Measurements from ENCODE around the gene RSPH3. TPM values are rescaled to one million over a fixed set of nuclear protein-coding genes. Genes with fewer than 3 reads are reported as not detected.

The RSPH3 gene
- total and polyA plus RNA-seq, 4 donors, result 4.4 to 16.8 (median 9.7) TPM

DNA sequence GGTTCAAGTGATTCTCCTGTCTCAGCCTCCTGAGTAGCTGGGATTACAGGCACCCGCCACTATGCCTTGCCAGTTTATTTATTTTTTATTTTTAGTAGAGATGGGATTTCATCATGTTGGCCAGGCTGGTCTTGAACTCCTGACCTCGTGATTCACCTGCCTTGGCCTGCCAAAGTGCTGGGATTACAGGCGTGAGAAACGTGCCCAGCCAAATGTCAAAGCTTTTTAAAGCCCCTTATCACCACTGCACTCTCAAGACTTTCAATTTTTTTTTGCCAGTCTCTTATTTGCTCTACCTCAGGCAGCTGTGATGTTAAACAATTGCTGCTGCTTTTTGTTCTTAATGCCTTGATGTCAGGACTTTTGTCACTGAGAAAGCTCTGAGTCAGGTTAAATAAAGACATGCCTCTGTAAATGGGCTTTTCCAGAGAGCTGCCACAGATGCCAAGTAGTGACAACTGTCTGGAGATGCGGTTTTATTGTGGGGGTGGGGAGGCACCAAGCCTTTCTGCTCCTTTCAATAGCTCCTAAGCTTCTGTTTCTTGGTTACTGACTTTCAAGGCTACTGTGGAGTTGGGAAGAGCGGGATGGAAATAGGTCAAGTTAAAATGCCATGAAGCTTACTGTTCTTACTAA is 29.2 kb downstream of the RSPH3 start:
- Histone ChIP-seq H3K9me3 (ENCODE audit: control insufficient read depth in 4 of 4, insufficient read depth in 3 of 4, low read length in 3 of 4) (peaks cover 0 to 12% (median 5%) of the 10 kb centered on the region in 4 donors), H3K9ac (ENCODE audit: insufficient read depth in 1 of 2, low read length in 2 of 2) (no peak overlapping the region), H3K4me3 (no peak overlapping the region), H3K4me1 (ENCODE audit: control insufficient read depth in 5 of 5, insufficient read depth in 5 of 5, low read length in 5 of 5) (no peaks in the 10 kb centered on the region), H3K36me3 (ENCODE audit: control insufficient read depth in 4 of 4, insufficient read depth in 4 of 4, low read length in 4 of 4) (peaks cover 0 to 9% (median under 1%) of the 10 kb centered on the region in 4 donors), H3K27me3 (ENCODE audit: control insufficient read depth in 3 of 3, insufficient read depth in 3 of 3, low read length in 2 of 3) (no peaks in the 10 kb centered on the region), H3K27ac (ENCODE audit: low read depth in 1 of 2, low read length in 1 of 2) (peak overlapping the region in 1 of 2 donors; percentile 42)
- TF ChIP-seq, protein P1, sequence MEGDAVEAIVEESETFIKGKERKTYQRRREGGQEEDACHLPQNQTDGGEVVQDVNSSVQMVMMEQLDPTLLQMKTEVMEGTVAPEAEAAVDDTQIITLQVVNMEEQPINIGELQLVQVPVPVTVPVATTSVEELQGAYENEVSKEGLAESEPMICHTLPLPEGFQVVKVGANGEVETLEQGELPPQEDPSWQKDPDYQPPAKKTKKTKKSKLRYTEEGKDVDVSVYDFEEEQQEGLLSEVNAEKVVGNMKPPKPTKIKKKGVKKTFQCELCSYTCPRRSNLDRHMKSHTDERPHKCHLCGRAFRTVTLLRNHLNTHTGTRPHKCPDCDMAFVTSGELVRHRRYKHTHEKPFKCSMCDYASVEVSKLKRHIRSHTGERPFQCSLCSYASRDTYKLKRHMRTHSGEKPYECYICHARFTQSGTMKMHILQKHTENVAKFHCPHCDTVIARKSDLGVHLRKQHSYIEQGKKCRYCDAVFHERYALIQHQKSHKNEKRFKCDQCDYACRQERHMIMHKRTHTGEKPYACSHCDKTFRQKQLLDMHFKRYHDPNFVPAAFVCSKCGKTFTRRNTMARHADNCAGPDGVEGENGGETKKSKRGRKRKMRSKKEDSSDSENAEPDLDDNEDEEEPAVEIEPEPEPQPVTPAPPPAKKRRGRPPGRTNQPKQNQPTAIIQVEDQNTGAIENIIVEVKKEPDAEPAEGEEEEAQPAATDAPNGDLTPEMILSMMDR (IDR thresholded peaks at IDR 0.05; ENCODE audit: control extremely low read depth, extremely low read depth), result no peak
- 73 to 93% methylated on average over 6 of the region's 6 CpGs for WGBS, 2 donors
- ATAC-seq (ENCODE audit: insufficient read depth, low FRiP score) (no peak), DNase-seq (peak in 1 of 3 donors; percentile 9)

DNA sequence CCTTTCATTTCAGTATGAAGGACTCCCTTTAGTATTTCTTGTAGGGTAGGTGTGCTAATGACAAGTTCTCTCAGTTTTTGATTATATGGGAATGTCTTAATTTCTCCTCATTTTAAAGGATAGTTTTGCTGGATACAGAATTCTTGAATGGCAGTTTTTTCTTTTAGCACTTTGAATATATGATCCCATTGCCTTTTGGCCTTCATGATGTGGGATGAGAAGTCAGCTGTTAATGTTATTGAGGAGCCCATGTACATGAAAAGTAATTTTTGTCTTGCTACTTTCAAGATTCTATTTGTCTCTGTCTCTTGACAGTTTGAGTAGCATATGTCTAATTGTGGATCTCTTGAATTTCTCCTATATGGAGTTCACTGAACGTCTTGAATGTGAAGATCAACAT is 30.9 kb downstream of the RSPH3 start:
- peaks cover 0 to 9% (median 0%) of the 10 kb centered on the region in 4 donors for H3K36me3 ChIP-seq (ENCODE audit: control insufficient read depth in 4 of 4, insufficient read depth in 4 of 4, low read length in 4 of 4)
- H3K27ac ChIP-seq (ENCODE audit: low read depth in 1 of 2, low read length in 1 of 2), result no peak overlapping the region
- peak in 1 of 3 donors; percentile 6 for DNase-seq
- H3K9me3 ChIP-seq (ENCODE audit: control insufficient read depth in 4 of 4, insufficient read depth in 3 of 4, low read length in 3 of 4), result peaks cover 0 to 12% (median 5%) of the 10 kb centered on the region in 4 donors
- no peaks in the 10 kb centered on the region for H3K4me1 ChIP-seq (ENCODE audit: control insufficient read depth in 5 of 5, insufficient read depth in 5 of 5, low read length in 5 of 5)
- H3K27me3 ChIP-seq (ENCODE audit: control insufficient read depth in 3 of 3, insufficient read depth in 3 of 3, low read length in 2 of 3), result no peaks in the 10 kb centered on the region
- ATAC-seq (ENCODE audit: insufficient read depth, low FRiP score), result no peak
- no peak overlapping the region for H3K4me3 ChIP-seq
- H3K9ac ChIP-seq (ENCODE audit: insufficient read depth in 1 of 2, low read length in 2 of 2), result no peak overlapping the region
- TF ChIP-seq, protein P1 (IDR thresholded peaks at IDR 0.05; ENCODE audit: control extremely low read depth, extremely low read depth), result no peak
- 95 to 100% methylated on average over 1 of the region's 1 CpG for WGBS, 2 donors

DNA sequence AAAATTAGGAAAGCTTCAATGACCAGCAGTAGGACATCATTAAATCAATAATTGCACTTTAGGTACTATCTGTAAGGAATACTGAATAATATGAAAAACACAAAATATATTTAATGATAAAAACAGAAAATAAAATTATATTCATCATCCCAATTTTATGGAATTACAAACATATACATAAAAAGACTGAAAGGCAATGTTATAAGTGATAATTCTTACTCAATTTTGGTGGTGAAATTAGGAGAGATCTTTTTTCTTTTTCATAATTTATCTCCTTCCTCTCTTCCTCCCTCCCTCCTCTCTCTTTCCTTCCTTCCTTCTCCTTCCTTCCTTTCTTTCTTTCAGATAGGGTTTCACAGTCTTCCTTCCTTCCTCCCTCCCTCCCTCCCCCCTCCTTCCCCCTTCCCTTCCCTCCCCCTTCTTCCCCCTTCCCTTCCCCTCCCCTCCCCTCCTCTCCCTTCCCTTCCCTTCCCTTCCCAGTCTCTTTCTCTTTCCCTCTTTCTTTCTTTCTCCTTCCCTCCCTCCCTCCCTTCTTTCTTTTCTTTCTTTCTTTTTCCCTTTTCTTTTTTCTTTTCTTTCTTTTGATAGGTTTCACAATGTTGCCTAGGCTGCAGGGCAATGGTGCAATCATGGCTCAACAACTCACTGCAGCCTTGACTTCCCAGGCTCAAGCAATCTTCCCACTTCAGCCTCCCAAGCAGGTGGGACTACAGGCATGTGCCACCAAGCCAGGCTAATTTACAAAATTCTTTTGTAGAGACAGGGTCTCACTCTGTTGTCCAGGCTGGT is 36.8 kb downstream of the RSPH3 start:
- ATAC-seq (ENCODE audit: insufficient read depth, low FRiP score), result no peak

More for the DNA sequence above, 36.8 kb downstream of the RSPH3 start:
- no peak for DNase-seq
- Histone ChIP-seq H3K4me1 (ENCODE audit: control insufficient read depth in 5 of 5, insufficient read depth in 5 of 5, low read length in 5 of 5) (no peaks in the 10 kb centered on the region), H3K36me3 (ENCODE audit: control insufficient read depth in 4 of 4, insufficient read depth in 4 of 4, low read length in 4 of 4) (peaks cover 0 to 2% (median under 1%) of the 10 kb centered on the region in 4 donors), H3K9me3 (ENCODE audit: control insufficient read depth in 4 of 4, insufficient read depth in 3 of 4, low read length in 3 of 4) (peaks cover 0 to 2% (median 0%) of the 10 kb centered on the region in 4 donors), H3K4me3 (no peak overlapping the region), H3K27ac (ENCODE audit: low read depth in 1 of 2, low read length in 1 of 2) (no peak overlapping the region), H3K9ac (ENCODE audit: insufficient read depth in 1 of 2, low read length in 2 of 2) (no peak overlapping the region), H3K27me3 (ENCODE audit: control insufficient read depth in 3 of 3, insufficient read depth in 3 of 3, low read length in 2 of 3) (no peaks in the 10 kb centered on the region)
- TF ChIP-seq, protein P1 (IDR thresholded peaks at IDR 0.05; ENCODE audit: control extremely low read depth, extremely low read depth), result no peak
